Mesendoderm (in vitro differentiated cells): ENCODE data around the gene CTRB2.

Source experiments
- DNase-seq: peaks from one replicate; pipeline ENCODE4 v3.0.0; 2013
- H2AK5ac ChIP-seq: 2 replicates; pipeline ENCODE4 v1.6.1; 2013; ENCODE audit warnings: low read length, inconsistent platforms
- H2BK120ac ChIP-seq: 2 replicates; pipeline ENCODE4 v1.6.1; 2013; ENCODE audit warnings: low read depth, mild to moderate bottlenecking, low read length, moderate library complexity, mixed read lengths
- H2BK15ac ChIP-seq: replicated peaks from 2 replicates; pipeline ENCODE4 v1.6.1; 2013; ENCODE audit warnings: low read depth, mild to moderate bottlenecking, moderate library complexity
- H2BK5ac ChIP-seq: 2 replicates; pipeline ENCODE4 v1.6.1; 2013; ENCODE audit warnings: low read length, inconsistent platforms
- H3K18ac ChIP-seq: 2 replicates; pipeline ENCODE4 v1.6.1; 2013; ENCODE audit warnings: mild to moderate bottlenecking, low read length, mixed read lengths
- H3K23ac ChIP-seq: one replicate; pipeline ENCODE4 v1.6.1; 2013; ENCODE audit warnings: low read length
- H3K27ac ChIP-seq: 2 replicates; pipeline ENCODE4 v1.5.1; 2013; ENCODE audit warnings: low read depth, mild to moderate bottlenecking, inconsistent platforms, low read length, moderate library complexity
- H3K27me3 ChIP-seq: 2 replicates; pipeline ENCODE4 v1.6.1; 2013; ENCODE audit warnings: low read length, control low read depth, mild to moderate bottlenecking, inconsistent platforms; ENCODE audit not compliant: insufficient read depth, poor library complexity
- H3K36me3 ChIP-seq: 2 replicates; pipeline ENCODE4 v1.6.1; 2013; ENCODE audit warnings: low read length, inconsistent platforms; ENCODE audit not compliant: control insufficient read depth, insufficient read depth
- H3K4ac ChIP-seq: one replicate; pipeline ENCODE4 v1.6.1; 2013; ENCODE audit warnings: low read depth, mild to moderate bottlenecking, low read length, moderate library complexity
- H3K4me1 ChIP-seq: 2 replicates; pipeline ENCODE4 v1.6.1; 2013; ENCODE audit warnings: low read depth, low read length, inconsistent platforms; ENCODE audit not compliant: control insufficient read depth
- H3K4me2 ChIP-seq: 2 replicates; pipeline ENCODE4 v1.6.1; 2013; ENCODE audit warnings: low read length
- H3K4me3 ChIP-seq: 2 replicates; pipeline ENCODE4 v1.5.1; 2013; ENCODE audit warnings: mild to moderate bottlenecking, low read length
- H3K56ac ChIP-seq: one replicate; pipeline ENCODE4 v1.6.1; 2013; ENCODE audit warnings: low read length
- H3K79me1 ChIP-seq: 2 replicates; pipeline ENCODE4 v1.6.1; 2013; ENCODE audit warnings: low read length, inconsistent platforms
- H3K79me2 ChIP-seq: 2 replicates; pipeline ENCODE4 v1.6.1; 2013; ENCODE audit warnings: mild to moderate bottlenecking, low read length; ENCODE audit not compliant: control insufficient read depth, insufficient read depth
- H3K9ac ChIP-seq: 2 replicates; pipeline ENCODE4 v1.6.1; 2013; ENCODE audit warnings: low read length, inconsistent platforms
- H4K5ac ChIP-seq: one replicate; pipeline ENCODE4 v1.6.1; 2013; ENCODE audit warnings: low read length
- H4K8ac ChIP-seq: one replicate; pipeline ENCODE4 v1.6.1; 2013; ENCODE audit warnings: low read depth, mild to moderate bottlenecking, control low read depth, low read length, moderate library complexity
- WGBS: extraction: QIAGEN DNeasy Blood & Tissue Kit; methylation state at CpG from one replicate; pipeline ENCODE4 v1.1.7; 2013; ENCODE audit warnings: low lambda C conversion rate, missing lambda C conversion rate; ENCODE audit not compliant: insufficient coverage; ENCODE audit errors: extremely low coverage; 5-methylcytosine and 5-hydroxymethylcytosine counted together

The CTRB2 gene

GRCh38 chr16:75230471-75231110, 23.6 kb upstream of the CTRB2 start:
- Histone ChIP-seq H3K4ac (no peak overlapping the region), H3K23ac (no peak overlapping the region), H3K4me2 (no peak overlapping the region), H3K27ac (no peak overlapping the region), H2BK120ac (no peak overlapping the region), H3K9ac (no peak overlapping the region), H3K79me2 (no peaks in the 10 kb centered on the region), H2BK5ac (no peak overlapping the region), H3K79me1 (no peaks in the 10 kb centered on the region), H3K27me3 (no peaks in the 10 kb centered on the region), H3K18ac (no peak overlapping the region), H4K5ac (no peak overlapping the region), H3K4me3 (no peak overlapping the region), H2BK15ac (no peak overlapping the region), H3K56ac (no peak overlapping the region), H3K36me3 (peaks cover 13% of the 10 kb centered on the region), H2AK5ac (no peak overlapping the region), H4K8ac (no peak overlapping the region), H3K4me1 (no peaks in the 10 kb centered on the region)
- DNase-seq = no peak
- WGBS = no CpG with 5 or more reads among the region's 9 CpGs

GRCh38 chr16:75229172-75230031, 22.4 kb upstream of the CTRB2 start:
- Histone ChIP-seq H3K23ac (no peak overlapping the region), H3K9ac (no peak overlapping the region), H4K5ac (no peak overlapping the region), H3K4me1 (no peaks in the 10 kb centered on the region), H2BK15ac (no peak overlapping the region), H3K79me2 (no peaks in the 10 kb centered on the region), H2BK120ac (no peak overlapping the region), H3K36me3 (peaks cover 11% of the 10 kb centered on the region), H3K27ac (no peak overlapping the region), H3K79me1 (no peaks in the 10 kb centered on the region), H3K4ac (no peak overlapping the region), H3K27me3 (no peaks in the 10 kb centered on the region), H2AK5ac (no peak overlapping the region), H3K18ac (no peak overlapping the region), H3K4me3 (no peak overlapping the region), H3K4me2 (no peak overlapping the region), H3K56ac (no peak overlapping the region), H4K8ac (no peak overlapping the region), H2BK5ac (no peak overlapping the region)
- no CpG with 5 or more reads among the region's 48 CpGs for WGBS
- DNase-seq = no peak

- H3K36me3 ChIP-seq = peaks cover 10% of the 10 kb centered on the region
- no CpG with 5 or more reads among the region's 17 CpGs for WGBS
These were observed 21.4 kb upstream of the CTRB2 start for GRCh38 chr16:75228143-75228976.

GRCh38 chr16:75227361-75228142, 20.6 kb upstream of the CTRB2 start:
- Histone ChIP-seq H3K27ac (no peak overlapping the region), H3K23ac (no peak overlapping the region), H3K4ac (no peak overlapping the region), H2AK5ac (no peak overlapping the region), H3K79me2 (no peaks in the 10 kb centered on the region), H3K4me3 (no peak overlapping the region), H3K18ac (no peak overlapping the region), H4K8ac (no peak overlapping the region), H3K4me1 (no peaks in the 10 kb centered on the region), H3K9ac (no peak overlapping the region), H2BK15ac (no peak overlapping the region), H3K4me2 (no peak overlapping the region), H3K79me1 (no peaks in the 10 kb centered on the region), H3K56ac (no peak overlapping the region), H4K5ac (no peak overlapping the region), H2BK120ac (no peak overlapping the region), H2BK5ac (no peak overlapping the region), H3K36me3 (peaks cover 10% of the 10 kb centered on the region), H3K27me3 (no peaks in the 10 kb centered on the region)
- DNase-seq = no peak
- no CpG with 5 or more reads among the region's 18 CpGs for WGBS

More at GRCh38 chr16:75228143-75228976, 21.4 kb upstream of the CTRB2 start:
- no peak overlapping the region for H3K18ac ChIP-seq
- no peak overlapping the region for H3K23ac ChIP-seq
- no peaks in the 10 kb centered on the region for H3K79me1 ChIP-seq
- no peak overlapping the region for H4K8ac ChIP-seq
- H2BK120ac ChIP-seq = no peak overlapping the region
- H3K79me2 ChIP-seq = no peaks in the 10 kb centered on the region
- DNase-seq = no peak
- H3K4me1 ChIP-seq = no peaks in the 10 kb centered on the region
- H3K9ac ChIP-seq = no peak overlapping the region
- no peak overlapping the region for H3K27ac ChIP-seq
- H3K27me3 ChIP-seq = no peaks in the 10 kb centered on the region
- H3K56ac ChIP-seq = no peak overlapping the region
- H4K5ac ChIP-seq = no peak overlapping the region
- no peak overlapping the region for H3K4me3 ChIP-seq
- H2AK5ac ChIP-seq = no peak overlapping the region
- no peak overlapping the region for H3K4ac ChIP-seq
- no peak overlapping the region for H2BK5ac ChIP-seq
- H2BK15ac ChIP-seq = no peak overlapping the region
- H3K4me2 ChIP-seq = no peak overlapping the region

- Histone ChIP-seq H3K79me2 (no peaks in the 10 kb centered on the region), H3K4me3 (no peak overlapping the region), H3K23ac (no peak overlapping the region), H3K56ac (no peak overlapping the region), H3K4me1 (no peaks in the 10 kb centered on the region), H3K4me2 (no peak overlapping the region), H3K18ac (no peak overlapping the region), H3K27ac (no peak overlapping the region), H2AK5ac (no peak overlapping the region), H3K36me3 (peaks cover 10% of the 10 kb centered on the region), H4K8ac (no peak overlapping the region), H2BK5ac (no peak overlapping the region), H3K4ac (no peak overlapping the region), H3K9ac (no peak overlapping the region), H2BK15ac (no peak overlapping the region), H2BK120ac (no peak overlapping the region), H4K5ac (no peak overlapping the region), H3K27me3 (no peaks in the 10 kb centered on the region), H3K79me1 (no peaks in the 10 kb centered on the region)
- DNase-seq = no peak
- WGBS = no CpG with 5 or more reads among the region's 22 CpGs
These were observed 19.8 kb upstream of the CTRB2 start for GRCh38 chr16:75226550-75227360.
